ENCODE measurements around the gene AICDA. TPM values are rescaled to one million over a fixed set of nuclear protein-coding genes. Genes with fewer than 3 reads are reported as not detected.

AICDA gene
- total RNA-seq, 4 donors from 2014 or later: not detected

DNA sequence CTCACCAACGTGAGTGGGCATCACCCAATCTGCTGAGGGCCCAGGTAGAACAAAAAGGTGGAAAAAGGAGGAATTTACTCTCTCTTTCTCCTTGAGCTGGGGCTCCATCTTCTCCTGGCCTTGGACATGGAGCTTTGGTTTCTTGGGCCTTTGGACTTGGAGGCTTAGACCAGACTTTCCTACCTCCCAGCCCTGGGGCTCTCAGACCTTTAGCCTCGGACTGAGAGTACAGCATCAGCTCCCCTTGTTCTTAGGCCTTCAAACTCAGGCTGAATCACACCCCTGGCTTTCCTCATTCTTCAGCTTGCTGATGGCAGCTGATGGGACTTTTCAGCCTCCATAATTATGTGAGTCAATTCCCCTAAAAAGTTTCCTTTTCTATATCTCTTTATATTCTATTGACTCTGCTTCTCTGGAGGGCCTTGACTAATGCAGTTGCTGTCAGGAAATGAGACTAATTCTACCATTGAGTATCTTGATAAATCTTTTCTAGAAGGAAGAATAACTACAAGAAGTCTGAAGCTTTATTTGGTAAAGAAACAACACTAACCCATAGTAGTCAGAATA is 56.0 kb downstream of the AICDA start:
- no peaks in the 10 kb centered on the region for H3K36me3 ChIP-seq
- no peak for DNase-seq
- intact Hi-C loops (cut with DNase I): no loop called here
- H3K9me3 ChIP-seq: no peaks in the 10 kb centered on the region
- H3K27me3 ChIP-seq: no peaks in the 10 kb centered on the region
- no peaks in the 10 kb centered on the region for H3K4me1 ChIP-seq
- no peak overlapping the region for H3K4me3 ChIP-seq
- no peak overlapping the region for H3K27ac ChIP-seq
- TF ChIP-seq, protein P1, sequence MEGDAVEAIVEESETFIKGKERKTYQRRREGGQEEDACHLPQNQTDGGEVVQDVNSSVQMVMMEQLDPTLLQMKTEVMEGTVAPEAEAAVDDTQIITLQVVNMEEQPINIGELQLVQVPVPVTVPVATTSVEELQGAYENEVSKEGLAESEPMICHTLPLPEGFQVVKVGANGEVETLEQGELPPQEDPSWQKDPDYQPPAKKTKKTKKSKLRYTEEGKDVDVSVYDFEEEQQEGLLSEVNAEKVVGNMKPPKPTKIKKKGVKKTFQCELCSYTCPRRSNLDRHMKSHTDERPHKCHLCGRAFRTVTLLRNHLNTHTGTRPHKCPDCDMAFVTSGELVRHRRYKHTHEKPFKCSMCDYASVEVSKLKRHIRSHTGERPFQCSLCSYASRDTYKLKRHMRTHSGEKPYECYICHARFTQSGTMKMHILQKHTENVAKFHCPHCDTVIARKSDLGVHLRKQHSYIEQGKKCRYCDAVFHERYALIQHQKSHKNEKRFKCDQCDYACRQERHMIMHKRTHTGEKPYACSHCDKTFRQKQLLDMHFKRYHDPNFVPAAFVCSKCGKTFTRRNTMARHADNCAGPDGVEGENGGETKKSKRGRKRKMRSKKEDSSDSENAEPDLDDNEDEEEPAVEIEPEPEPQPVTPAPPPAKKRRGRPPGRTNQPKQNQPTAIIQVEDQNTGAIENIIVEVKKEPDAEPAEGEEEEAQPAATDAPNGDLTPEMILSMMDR (IDR thresholded peaks at IDR 0.05): no peak
- no peak for TF ChIP-seq POLR2A (IDR thresholded peaks at IDR 0.05)
- 47 to 68% methylated on average over 2 of the region's 2 CpGs for WGBS, 2 donors

DNA sequence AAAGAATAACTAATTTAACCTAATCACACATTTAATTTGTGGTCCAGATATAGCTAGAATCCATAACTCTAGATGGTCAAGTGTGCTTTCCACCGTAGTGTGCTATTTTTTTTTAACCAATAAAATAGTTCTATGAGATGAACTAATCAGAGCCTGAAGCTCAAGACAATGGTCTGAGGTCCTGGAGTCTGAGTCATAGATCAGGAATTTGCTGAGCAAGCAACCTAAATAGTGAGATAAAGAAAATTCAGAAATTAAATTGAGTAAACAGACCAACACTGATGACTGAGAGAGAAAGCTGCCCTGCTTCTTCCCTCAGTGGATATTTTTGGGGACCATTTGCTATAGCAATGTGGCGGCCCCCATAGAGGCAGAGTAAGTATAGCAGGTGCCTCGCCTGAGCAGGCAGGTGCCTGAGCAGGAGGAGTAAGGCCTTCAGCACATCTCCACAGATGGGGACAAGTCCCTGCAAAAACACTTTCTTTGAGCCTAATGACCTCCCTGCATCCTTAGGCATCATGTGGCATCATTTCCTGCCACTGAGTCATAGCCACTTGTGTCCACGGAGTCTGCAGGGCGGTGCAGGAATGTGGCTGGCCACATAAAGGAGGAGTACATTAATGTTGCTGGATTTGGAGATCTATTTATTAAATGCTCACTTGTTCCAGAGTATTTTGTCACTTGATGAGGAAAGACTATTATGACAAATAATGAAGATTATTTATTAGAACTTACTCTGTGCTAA is 58.0 kb downstream of the AICDA start:
- intact Hi-C loops (cut with DNase I): no loop called here
- no peak for DNase-seq

DNA sequence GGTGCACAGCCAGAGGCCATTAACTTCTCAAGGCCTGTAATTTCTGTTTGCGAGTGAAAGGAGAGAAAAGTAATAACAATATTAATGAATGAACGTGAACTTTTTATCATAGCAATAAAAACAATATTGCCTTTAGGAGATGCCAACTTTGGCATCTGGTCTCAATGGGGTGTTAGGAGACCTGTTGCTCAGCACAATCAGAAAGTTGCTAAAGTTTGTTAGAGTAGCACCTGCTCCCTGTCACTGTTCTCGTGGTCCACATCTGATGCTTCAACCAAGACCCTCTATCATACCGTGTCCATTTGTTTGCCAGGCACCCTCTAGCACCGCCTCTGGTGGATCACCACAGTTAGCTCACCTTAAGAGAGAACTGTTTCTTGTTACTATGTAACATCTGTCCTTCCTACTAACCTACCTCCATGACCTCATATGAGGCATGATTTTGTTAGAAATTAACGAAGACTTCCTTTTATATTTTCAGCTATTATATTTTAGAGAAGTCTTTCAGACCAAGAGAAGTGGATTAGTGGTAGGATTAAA is 59.5 kb downstream of the AICDA start:
- 70 to 73% methylated on average over 6 of the region's 6 CpGs for WGBS, 2 donors
- no peaks in the 10 kb centered on the region for H3K4me1 ChIP-seq
- no peak overlapping the region for H3K27ac ChIP-seq
- no peaks in the 10 kb centered on the region for H3K36me3 ChIP-seq
- H3K9me3 ChIP-seq: no peaks in the 10 kb centered on the region
- TF ChIP-seq, protein P1 (IDR thresholded peaks at IDR 0.05): no peak
- TF ChIP-seq POLR2A (IDR thresholded peaks at IDR 0.05): no peak
- DNase-seq: no peak
- H3K4me3 ChIP-seq: no peak overlapping the region
- intact Hi-C loops (cut with DNase I): no loop called here
- peaks cover 0 to 2% (median 0%) of the 10 kb centered on the region in 4 donors for H3K27me3 ChIP-seq

More for the DNA sequence above, 58.0 kb downstream of the AICDA start:
- TF ChIP-seq POLR2A (IDR thresholded peaks at IDR 0.05): no peak
- TF ChIP-seq, protein P1 (IDR thresholded peaks at IDR 0.05): no peak
- Histone ChIP-seq H3K9me3 (no peaks in the 10 kb centered on the region), H3K27me3 (no peaks in the 10 kb centered on the region), H3K27ac (no peak overlapping the region), H3K4me3 (no peak overlapping the region), H3K36me3 (no peaks in the 10 kb centered on the region), H3K4me1 (no peaks in the 10 kb centered on the region)
- 51 to 67% methylated on average over 5 of the region's 5 CpGs for WGBS, 2 donors

Small RNA genes lying within 50 kb of the gene (small RNA-seq; reads per million reads assigned to genes)
- gene RF00019 (0 reads per million in 4 donors), gene RF00564 (0 reads per million in 4 donors)

Other genes starting within 250 kb of the AICDA start
- gene CLEC6A, start 156.9 kb downstream of the AICDA start, total RNA-seq: not detected
- under 1 TPM in 2 of 4 donors, not detected in 2; 0.12 to 0.19 TPM for gene CLEC4D, start 99.4 kb downstream of the AICDA start, total RNA-seq
- 1 to 10 TPM in 1 of 4 donors, under 1 TPM in 3; 0.12 to 3.2 (median 0.31) TPM for gene CLEC4E, start 72.0 kb downstream of the AICDA start, total RNA-seq
- gene MFAP5, start 50.0 kb upstream of the AICDA start, total RNA-seq: 10 to 100 TPM in 2 of 4 donors, 1 to 10 TPM in 2; 1.2 to 51.7 (median 16.9) TPM
- 10 to 100 TPM in 3 of 4 donors, 1 to 10 TPM in 1; 8.0 to 37.8 (median 15.0) TPM for gene RIMKLB, start 85.1 kb upstream of the AICDA start, total RNA-seq
- 1,000 to 10,000 TPM in 1 of 4 donors, 100 to 1,000 TPM in 3; 419 to 1,497 (median 509) TPM for gene A2ML1, start 209.8 kb upstream of the AICDA start, total RNA-seq